ENCODE results near the gene TSC1. TPM values are rescaled to one million over a fixed set of nuclear protein-coding genes. Genes with fewer than 3 reads are reported as not detected.
A peak's percentile ranks its signal among the peaks of the same experiment; 100 is the strongest.

TSC1 gene
- total RNA-seq, 4 donors from 2014 or later = 29.7 to 55.3 (median 44.0) TPM

- H3K27ac ChIP-seq = no peak overlapping the region
Observed at GRCh38 chr9:132905726-132906125, 38.7 kb downstream of the TSC1 start.

DNA sequence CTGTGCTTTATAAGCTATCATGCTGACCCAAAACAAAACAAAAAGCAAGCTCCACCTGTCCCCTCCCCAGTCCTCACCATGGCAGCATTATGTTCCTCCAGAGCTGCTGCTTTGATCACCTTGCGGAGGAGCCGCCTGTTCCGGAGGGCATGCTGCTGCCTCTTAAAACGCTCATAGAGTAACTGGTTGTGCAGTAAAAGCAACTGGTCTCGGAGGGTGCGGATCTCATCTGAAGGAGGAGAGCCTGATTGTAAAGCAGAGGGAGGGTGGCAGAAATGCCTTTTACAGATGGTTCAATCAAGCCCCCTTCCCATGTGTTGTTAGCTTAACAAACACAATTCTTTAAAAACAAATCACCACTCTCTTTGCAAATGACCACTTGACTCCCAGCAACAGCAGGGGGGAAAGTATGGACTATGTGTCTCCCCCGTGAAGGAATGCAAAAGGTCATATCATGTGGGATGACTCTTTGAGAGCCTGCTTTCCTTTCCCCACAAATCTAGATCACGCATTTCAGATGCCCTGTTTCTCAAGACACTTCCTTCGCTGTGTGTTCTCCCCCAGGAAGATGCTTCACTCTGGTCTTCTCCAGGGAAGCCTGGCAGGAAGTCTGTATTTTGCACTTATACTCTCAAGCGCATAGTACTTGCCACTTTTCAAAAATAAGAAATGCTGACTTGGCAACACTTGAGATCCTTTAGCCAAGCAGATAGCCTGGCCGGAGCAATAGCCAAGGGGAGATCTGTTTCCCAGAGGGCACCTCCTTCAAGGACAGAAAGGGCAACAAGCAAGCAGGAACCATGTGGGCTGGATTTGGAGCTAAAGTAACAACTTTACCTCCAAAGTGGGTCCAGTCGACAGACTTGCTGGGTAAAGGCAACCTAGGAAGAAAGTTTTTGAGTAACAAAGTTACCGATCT, 40.6 kb downstream of the TSC1 start:
- Histone ChIP-seq H3K4me3 (no peak overlapping the region), H3K36me3 (no peaks in the 10 kb centered on the region), H3K27ac (no peak overlapping the region), H3K27me3 (no peaks in the 10 kb centered on the region), H3K4me1 (no peaks in the 10 kb centered on the region), H3K9me3 (no peaks in the 10 kb centered on the region)
- DNase-seq = no peak
- intact Hi-C loops (cut with DNase I; ENCODE audit: low total_unique reads) = no loop called here
- no peak for TF ChIP-seq CTCF (IDR thresholded peaks at IDR 0.05)
- no peak for TF ChIP-seq POLR2A (IDR thresholded peaks at IDR 0.05)

More at GRCh38 chr9:132905726-132906125, 38.7 kb downstream of the TSC1 start:
- Histone ChIP-seq H3K4me3 (no peak overlapping the region), H3K4me1 (no peaks in the 10 kb centered on the region), H3K36me3 (no peaks in the 10 kb centered on the region), H3K27me3 (no peaks in the 10 kb centered on the region), H3K9me3 (no peaks in the 10 kb centered on the region)
- no peak for DNase-seq
- intact Hi-C loops (cut with DNase I; ENCODE audit: low total_unique reads) = no loop called here
- TF ChIP-seq CTCF (IDR thresholded peaks at IDR 0.05) = no peak
- no peak for TF ChIP-seq POLR2A (IDR thresholded peaks at IDR 0.05)

DNA sequence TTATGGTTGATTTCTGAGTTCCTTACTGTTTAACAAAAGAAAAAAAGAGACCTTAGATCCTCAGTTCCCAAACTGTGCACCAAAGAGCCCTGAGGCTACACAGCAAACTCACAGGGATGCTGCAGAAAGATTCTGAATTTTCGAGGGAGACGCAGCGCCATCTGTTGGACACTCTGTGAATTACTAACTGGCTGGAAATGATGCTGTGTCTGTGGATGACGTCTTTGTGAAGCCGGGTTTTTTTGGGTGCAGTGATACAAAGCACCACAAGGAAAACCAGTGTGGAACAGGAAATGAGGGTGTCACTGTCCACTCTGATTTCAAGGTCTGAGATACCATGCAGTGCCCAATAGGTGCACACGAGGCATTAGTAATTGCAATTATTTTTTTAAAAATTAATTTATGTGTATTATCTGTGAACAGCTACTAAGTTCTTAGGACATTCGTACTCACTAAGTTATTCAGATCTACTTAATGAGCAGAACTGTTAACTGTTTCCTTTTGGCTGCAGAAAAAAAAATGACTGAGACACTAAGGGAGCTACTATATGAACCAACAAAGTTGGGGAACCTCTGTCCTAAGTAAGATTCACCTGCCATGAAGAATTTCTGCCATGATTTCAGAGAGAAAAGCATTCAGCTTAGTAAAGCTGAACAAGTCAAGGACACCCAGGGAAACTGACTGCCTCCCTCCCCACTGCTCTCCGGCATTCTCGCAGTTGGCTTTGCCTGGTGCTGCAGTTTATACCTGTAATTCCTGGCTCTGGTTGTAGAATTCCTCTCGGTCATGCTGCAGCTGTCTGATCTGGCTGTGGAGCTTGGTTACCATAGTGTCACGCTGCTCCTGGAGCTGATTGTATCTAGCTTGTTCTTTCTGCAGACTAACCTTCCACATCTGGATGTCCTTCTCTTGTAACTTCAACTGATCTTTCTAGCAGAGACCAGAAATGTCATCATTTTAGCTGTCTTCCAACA, 42.3 kb downstream of the TSC1 start:
- no peak overlapping the region for H3K4me3 ChIP-seq
- no peak overlapping the region for H3K27ac ChIP-seq
- H3K27me3 ChIP-seq = no peaks in the 10 kb centered on the region
- no peaks in the 10 kb centered on the region for H3K36me3 ChIP-seq
- no peaks in the 10 kb centered on the region for H3K9me3 ChIP-seq
- no peaks in the 10 kb centered on the region for H3K4me1 ChIP-seq
- intact Hi-C loops (cut with DNase I; ENCODE audit: low total_unique reads) = no loop called here
- TF ChIP-seq POLR2A (IDR thresholded peaks at IDR 0.05) (no peak), CTCF (IDR thresholded peaks at IDR 0.05) (peak; percentile 68 to 88 (median 75))
- peak; percentile 54 to 74 for DNase-seq

GRCh38 chr9:132898051-132898450, 46.4 kb downstream of the TSC1 start:
- H3K27me3 ChIP-seq = no peaks in the 10 kb centered on the region
- TF ChIP-seq CTCF (IDR thresholded peaks at IDR 0.05) = no peak
- TF ChIP-seq POLR2A (IDR thresholded peaks at IDR 0.05) = no peak
- H3K27ac ChIP-seq = no peak overlapping the region
- DNase-seq = no peak
- H3K4me3 ChIP-seq = no peak overlapping the region
- H3K4me1 ChIP-seq = no peaks in the 10 kb centered on the region
- no peaks in the 10 kb centered on the region for H3K9me3 ChIP-seq
- intact Hi-C loops (cut with DNase I; ENCODE audit: low total_unique reads) = no loop called here
- H3K36me3 ChIP-seq = no peaks in the 10 kb centered on the region

Data from uterus (tissue), 4 donors.